OCI-LY7 (cell line): ENCODE measurements around the gene TRPM8. TPM values are rescaled to one million over a fixed set of nuclear protein-coding genes. Genes with fewer than 3 reads are reported as not detected.

Source experiments
- BruUV-seq: library from RNA; stranded (reverse); fragments of 400-500 nt; replicated peaks from 2 replicates; lab custom pipeline; 2021; lab: Mats Ljungman, UMichigan
- CTCF ChIA-PET: fragments of 300-600 bp; sonication (Branson Sonifier 250); formaldehyde crosslinking; loops from one replicate; lab custom pipeline; 2022; ENCODE audit warnings: antibody characterized with exemption; ENCODE audit not compliant: unreplicated experiment; lab: Charles Lee
- POLR2A ChIA-PET: fragments of 300-600 bp; sonication (Branson Sonifier 250); formaldehyde crosslinking; loops from one replicate; lab custom pipeline; 2022; ENCODE audit warnings: antibody characterized with exemption; lab: Charles Lee
- DNase-seq: peaks from one replicate; pipeline ENCODE4 v3.0.0-alpha.2; 2015; ENCODE audit warnings: low spot score
- H2AFZ ChIP-seq: fragments of 200-600 bp; sonication (generic), shearing (Covaris generic); 2 replicates; pipeline ENCODE4 v1.6.1; 2014; ENCODE audit warnings: mild to moderate bottlenecking, antibody characterized with exemption, low read length, moderate library complexity
- H3K27ac ChIP-seq: fragments of 200-600 bp; sonication (generic); 2 replicates; pipeline ENCODE4 v1.5.1; 2014; ENCODE audit warnings: mixed run types, low read depth, mild to moderate bottlenecking, moderate library complexity, low read length, inconsistent platforms; ENCODE audit not compliant: poor library complexity, severe bottlenecking
- H3K36me3 ChIP-seq: fragments of 200-600 bp; sonication (generic); 2 replicates; pipeline ENCODE4 v1.6.1; 2014; ENCODE audit warnings: mild to moderate bottlenecking, antibody characterized with exemption, low read length, moderate library complexity, mixed read lengths; ENCODE audit not compliant: insufficient read depth
- H3K4me1 ChIP-seq: fragments of 200-600 bp; sonication (generic); 2 replicates; pipeline ENCODE4 v1.5.1; 2014; ENCODE audit warnings: mild to moderate bottlenecking, low read length; ENCODE audit not compliant: insufficient read depth, poor library complexity, severe bottlenecking
- H3K4me2 ChIP-seq: fragments of 200-600 bp; sonication (generic); 2 replicates; pipeline ENCODE4 v1.6.1; 2014; ENCODE audit warnings: mild to moderate bottlenecking, low read length
- H3K4me3 ChIP-seq: fragments of 200-600 bp; sonication (generic); 2 replicates; pipeline ENCODE4 v1.5.1; 2014; ENCODE audit warnings: mild to moderate bottlenecking, low read depth, low read length; ENCODE audit not compliant: poor library complexity, severe bottlenecking
- H3K79me2 ChIP-seq: fragments of 200-600 bp; sonication (generic); 2 replicates; pipeline ENCODE4 v1.6.1; 2016; ENCODE audit warnings: low read depth, mild to moderate bottlenecking, low read length, moderate library complexity, mixed read lengths; ENCODE audit not compliant: insufficient read depth
- H3K9me2 ChIP-seq: fragments of 200-600 bp; sonication (generic); 2 replicates; pipeline ENCODE4 v1.6.1; 2016; ENCODE audit warnings: mild to moderate bottlenecking, low read length, mixed read lengths; ENCODE audit not compliant: insufficient read depth
- H3K9me3 ChIP-seq: fragments of 200-600 bp; sonication (generic); 2 replicates; pipeline ENCODE4 v1.6.1; 2014; ENCODE audit warnings: mild to moderate bottlenecking, mixed run types, low read length, mixed read lengths
- H4K20me1 ChIP-seq: fragments of 200-600 bp; sonication (generic); 2 replicates; pipeline ENCODE4 v1.6.1; 2014; ENCODE audit warnings: mild to moderate bottlenecking, antibody characterized with exemption, low read length, moderate library complexity, mixed read lengths; ENCODE audit not compliant: insufficient read depth
- CTCF ChIP-seq: fragments of 200-600 bp; sonication (generic); conservative IDR thresholded peaks from 2 replicates; pipeline ENCODE4 v1.5.1; 2014; ENCODE audit warnings: mild to moderate bottlenecking, antibody characterized with exemption, low read length, moderate library complexity, mixed read lengths
- EZH2phosphoT487 ChIP-seq: fragments of 200-600 bp; sonication (generic); IDR thresholded peaks from 2 replicates; pipeline ENCODE4 v1.6.1; 2018; ENCODE audit warnings: low read depth, borderline replicate concordance, mild to moderate bottlenecking, mixed run types, antibody characterized with exemption, low read length, moderate library complexity, mixed read lengths
- intact Hi-C: fragments of 100-400 bp; cut with micrococcal nuclease; formaldehyde crosslinking; loops from one replicate; pipeline ENCODE4 v1.10.0; 2022; ENCODE audit not compliant: unreplicated experiment
- total RNA-seq, 2 experiments: library from RNA; depleted of rRNA in 1 of 2; stranded (reverse); fragments of >200 nt in 1 of 2; shearing (Covaris generic) in 1 of 2; gene quantifications; 2 replicates each; pipeline ENCODE4 v1.2.3, GENCODE V29; 2014 to 2022

Gene TRPM8
- total RNA-seq, 2 experiments from 2014 or later: not detected

DNA sequence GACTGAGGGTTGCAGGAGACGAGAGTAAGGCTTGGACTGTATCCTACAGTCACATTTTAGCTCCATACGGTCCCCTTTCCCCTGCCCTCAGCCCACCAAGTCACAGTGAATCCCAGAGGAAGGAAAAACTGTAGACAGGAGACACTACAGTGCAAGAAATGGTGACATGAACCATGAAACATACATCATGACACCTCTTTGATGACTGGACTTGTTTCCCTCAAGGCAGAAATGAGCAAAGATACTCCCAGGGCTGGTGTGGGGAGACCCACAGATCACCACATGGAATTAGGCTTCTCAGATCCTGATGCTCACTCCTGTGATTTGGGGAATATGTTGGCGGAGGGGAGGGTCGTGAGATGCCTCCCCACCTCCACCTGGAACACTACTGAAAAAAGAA is 85.1 kb downstream of the TRPM8 start:
- no peaks in the 10 kb centered on the region for H4K20me1 ChIP-seq
- H3K9me3 ChIP-seq: no peaks in the 10 kb centered on the region
- no peak overlapping the region for H2AFZ ChIP-seq
- H3K79me2 ChIP-seq: no peaks in the 10 kb centered on the region
- no peak overlapping the region for H3K4me3 ChIP-seq
- no peak for TF ChIP-seq CTCF
- TF ChIP-seq EZH2phosphoT487: no peak
- POLR2A ChIA-PET: no interaction called here
- no peaks in the 10 kb centered on the region for H3K4me1 ChIP-seq
- no peak overlapping the region for H3K27ac ChIP-seq
- intact Hi-C loops: no loop called here
- CTCF ChIA-PET: no interaction called here
- H3K4me2 ChIP-seq: no peak overlapping the region
- DNase-seq: no peak
- no TSS peak for BruUV-seq
- no peaks in the 10 kb centered on the region for H3K36me3 ChIP-seq
- no peaks in the 10 kb centered on the region for H3K9me2 ChIP-seq

GRCh38 chr2:234003972-234004617 is 86.9 kb downstream of the TRPM8 start:
- Histone ChIP-seq H3K36me3 (no peaks in the 10 kb centered on the region), H2AFZ (no peak overlapping the region), H4K20me1 (no peaks in the 10 kb centered on the region), H3K4me2 (no peak overlapping the region), H3K4me1 (no peaks in the 10 kb centered on the region), H3K4me3 (no peak overlapping the region), H3K79me2 (no peaks in the 10 kb centered on the region), H3K9me3 (no peaks in the 10 kb centered on the region), H3K27ac (no peak overlapping the region), H3K9me2 (no peaks in the 10 kb centered on the region)
- no TSS peak for BruUV-seq
- TF ChIP-seq EZH2phosphoT487 (no peak), CTCF (no peak)
- DNase-seq: no peak
- ChIA-PET CTCF (no interaction called here), POLR2A (no interaction called here)
- intact Hi-C loops: no loop called here

DNA sequence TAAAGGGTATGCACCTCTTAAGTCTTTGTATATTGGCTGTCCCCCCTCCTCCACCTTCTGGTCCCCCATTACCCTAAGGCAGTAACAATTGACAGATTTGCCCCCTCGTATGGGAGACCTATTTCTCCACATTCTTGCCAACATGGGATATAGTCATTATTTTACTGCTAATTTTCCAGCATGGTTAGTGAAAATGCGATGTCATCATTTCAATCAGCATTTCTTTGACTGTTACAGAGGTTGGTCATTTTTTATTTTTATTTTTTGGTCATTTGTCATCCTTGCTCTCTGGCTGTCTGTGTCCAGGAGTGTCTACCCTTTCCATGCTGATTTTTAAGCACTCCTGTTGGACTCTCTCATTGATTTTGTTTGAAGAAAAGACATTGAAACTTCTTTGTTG is 88.0 kb downstream of the TRPM8 start:
- Histone ChIP-seq H3K4me1 (no peaks in the 10 kb centered on the region), H3K4me3 (no peak overlapping the region), H3K4me2 (no peak overlapping the region), H3K9me3 (no peaks in the 10 kb centered on the region), H2AFZ (no peak overlapping the region), H4K20me1 (no peaks in the 10 kb centered on the region), H3K9me2 (no peaks in the 10 kb centered on the region), H3K36me3 (no peaks in the 10 kb centered on the region), H3K27ac (no peak overlapping the region), H3K79me2 (no peaks in the 10 kb centered on the region)
- POLR2A ChIA-PET: no interaction called here
- BruUV-seq: no TSS peak
- TF ChIP-seq CTCF: no peak
- TF ChIP-seq EZH2phosphoT487: no peak
- intact Hi-C loops: no loop called here
- CTCF ChIA-PET: no interaction called here
- no peak for DNase-seq
